A549 (cell line): Measurements from ENCODE around the gene SRMS. TPM values are rescaled to one million over a fixed set of nuclear protein-coding genes. Genes with fewer than 3 reads are reported as not detected.
A peak's percentile ranks its signal among the peaks of the same experiment; 100 is the strongest.

ENCODE experiments used
- ATAC-seq, 2 experiments: fragments of 200-7000 bp in 1 of 2; fragments of >200 bp in 1 of 2; cut with Nextera tagmentation in 1 of 2; cut with Tn5 transposase in 1 of 2; 3 replicates each; pipeline versions ENCODE4 v1.8.0 to v1.9.1; 2018 to 2020; ENCODE audit warnings: mild to moderate bottlenecking in 1 of 2, moderate library complexity in 1 of 2
- CTCF ChIA-PET: fragments of 300-600 bp; sonication (Branson Sonifier 250); formaldehyde crosslinking; extraction: SDS; loops from one replicate; lab custom pipeline; 2021; ENCODE audit warnings: antibody characterized with exemption, inconsistent platforms; lab: Yijun Ruan, JAX
- POLR2A ChIA-PET: fragments of 350-600 bp; formaldehyde crosslinking; extraction: SDS; loops from one replicate; lab custom pipeline; 2021; ENCODE audit warnings: antibody characterized with exemption, inconsistent platforms; lab: Yijun Ruan, JAX
- DNase-seq, 2 experiments: peaks; one replicate each; pipeline versions ENCODE4 v3.0.0 to v3.0.0-alpha.2; 2011 to 2016; ENCODE audit warnings: low read depth in 1 of 2, low spot score in 1 of 2
- FAIRE-seq: peaks from 2 replicates; lab custom pipeline; 2011; peaks lifted over from hg19 to GRCh38; lab: Jason Lieb, UNC
- H3K27ac ChIP-seq, 2 experiments: fragments of >200 bp; sonication (Bioruptor Twin); formaldehyde crosslinking; 3 replicates each; pipeline ENCODE4 v1.5.1; 2016 to 2017
- H3K4me1 ChIP-seq: fragments of >200 bp; sonication (Bioruptor Twin); formaldehyde crosslinking; 3 replicates; pipeline ENCODE4 v1.6.1; 2016
- H3K4me2 ChIP-seq: fragments of >200 bp; sonication (Bioruptor Twin); formaldehyde crosslinking; 3 replicates; pipeline ENCODE4 v1.6.1; 2016
- H3K4me3 ChIP-seq: fragments of >200 bp; sonication (Bioruptor Twin); formaldehyde crosslinking; 3 replicates; pipeline ENCODE4 v1.5.1; 2016
- H3K9me3 ChIP-seq: fragments of >200 bp; sonication (Bioruptor Twin); formaldehyde crosslinking; 3 replicates; pipeline ENCODE4 v1.6.1; 2016
- BCL3 ChIP-seq: fragments of >200 bp; sonication (Bioruptor Twin); formaldehyde crosslinking; IDR thresholded peaks from 3 replicates; pipeline ENCODE4 v1.6.1; 2016
- E2F6 ChIP-seq: IDR thresholded peaks from 2 replicates; pipeline ENCODE4 v1.6.1; 2012; ENCODE audit warnings: low read depth, borderline replicate concordance
- FOSB ChIP-seq: fragments of 250-450 bp; sonication (Bioruptor Pico); IDR thresholded peaks from 2 replicates; pipeline ENCODE4 v1.5.0; 2020; ENCODE audit warnings: mild to moderate bottlenecking, moderate library complexity
- GATA3 ChIP-seq: IDR thresholded peaks from 2 replicates; pipeline ENCODE4 v1.6.1; 2012; ENCODE audit warnings: borderline replicate concordance
- JUN ChIP-seq, 2 experiments: fragments of >200 bp; sonication (Bioruptor Twin); formaldehyde crosslinking; IDR thresholded peaks; 2 replicates in 1 of 2; 3 replicates in 1 of 2; pipeline ENCODE4 v1.6.1; 2016 to 2017
- KDM5A ChIP-seq: fragments of 200-600 bp; sonication (generic); IDR thresholded peaks from 2 replicates; pipeline ENCODE4 v1.6.1; 2016; ENCODE audit warnings: antibody characterized with exemption, mild to moderate bottlenecking
- MAFK ChIP-seq: fragments of 450-650 bp; IDR thresholded peaks from 2 replicates; pipeline ENCODE4 v1.6.1; 2014; ENCODE audit not compliant: partially characterized antibody
- MAX ChIP-seq: IDR thresholded peaks from 2 replicates; pipeline ENCODE4 v1.6.1; 2012
- MAZ ChIP-seq: fragments of 150-350 bp; IDR thresholded peaks from 2 replicates; pipeline ENCODE4 v1.6.1; 2014; ENCODE audit warnings: antibody characterized with exemption, low read depth, low read length, borderline replicate concordance
- MYC ChIP-seq: IDR thresholded peaks from 2 replicates; pipeline ENCODE4 v1.6.1; 2012; ENCODE audit warnings: mild to moderate bottlenecking, inconsistent platforms, low read length, improper control_type of control experiment, borderline replicate concordance
- PHF8 ChIP-seq: fragments of 200-600 bp; sonication (generic); IDR thresholded peaks from 2 replicates; pipeline ENCODE4 v1.6.1; 2016; ENCODE audit warnings: low read depth, mild to moderate bottlenecking, antibody characterized with exemption, moderate library complexity, borderline replicate concordance
- POLR2A ChIP-seq: IDR thresholded peaks from 2 replicates; pipeline ENCODE4 v1.6.1; 2012; ENCODE audit warnings: mild to moderate bottlenecking, low read length
- RCOR1 ChIP-seq: fragments of 150-350 bp; IDR thresholded peaks from 2 replicates; pipeline ENCODE4 v1.6.1; 2014; ENCODE audit warnings: antibody characterized with exemption, low read length, low read depth
- TFCP2L1 ChIP-seq: fragments of 250-450 bp; sonication (Bioruptor Pico); IDR thresholded peaks from 2 replicates; pipeline ENCODE4 v1.5.0; 2021; ENCODE audit warnings: mild to moderate bottlenecking
- ZC3H11A ChIP-seq: fragments of 450-650 bp; IDR thresholded peaks from 2 replicates; pipeline ENCODE4 v1.6.1; 2014; ENCODE audit warnings: antibody characterized with exemption, mild to moderate bottlenecking
- WGBS: methylation state at CpG from one replicate; pipeline ENCODE4 v1.1.6; 2017; ENCODE audit errors: missing lambda C conversion rate; 5-methylcytosine and 5-hydroxymethylcytosine counted together
- polyA plus RNA-seq, 4 experiments: library from polyadenylated mRNA; depleted of rRNA in 3 of 4; stranded (reverse); fragments of >200 nt; fragmentation: RNase III in 1 of 4; extraction: RNeasy Plus Mini Kit Qiagen cat#74134 plus additional on column Dnase treatment in 1 of 4; gene quantifications; 2 replicates in 3 of 4; 3 replicates in 1 of 4; pipeline ENCODE4 v1.2.3, GENCODE V29; 2011 to 2017

Gene SRMS
- polyA plus RNA-seq, 2 of the 4 experiments (the other 2 are of a cell fraction), result not detected

- no peak for FAIRE-seq
- peaks cover 10% of the 10 kb centered on the region; the same call in 2 of the 3 replicates for H3K4me1 ChIP-seq
- peak overlapping the region; percentile 83 for H3K4me3 ChIP-seq
- peak; percentile 62 to 69 for DNase-seq
- ATAC-seq, result peak; percentile 63 to 69
- peaks cover 13% of the 10 kb centered on the region for H3K9me3 ChIP-seq
- TF ChIP-seq MAFK (no peak), BCL3 (peak; percentile 28; the same call in 2 of the 3 replicates), KDM5A (0 out of 2 replicates have a peak, but pooled peaks have one; percentile 19), TFCP2L1 (CRISPR knock-in tag) (no peak), E2F6 (0 out of 2 replicates have a peak, but pooled peaks have one; percentile 15), JUN (IDR thresholded peaks at IDR 0.05) (peak in 1 of 2 experiments; percentile 14; a peak in 1 of 5 replicates), FOSB (CRISPR knock-in tag) (no peak)
- TF ChIP-seq, all 56 proteins: peak for 4
- Histone ChIP-seq H3K4me2 (peak overlapping the region; percentile 93), H3K27ac (peak overlapping the region; percentile 88 to 95)
- CTCF ChIA-PET, result interaction anchor here (1.5 to 6.8 kb wide), 6 partner anchors 10 to 298 kb away, joined by 3 to 75 read pairs (median 6); partner anchors contain the start of genes EEF1A2 and PTK6
- POLR2A ChIA-PET, result interaction anchor here (0.6 to 4.4 kb wide), 24 partner anchors 9 to 563 kb away, joined by 3 to 62 read pairs (median 4); partner anchors contain the start of genes EEF1A2, HELZ2, LKAAEAR1 and PRPF6
- 4% methylated on average over 19 of the region's 68 CpGs for WGBS
Measured at GRCh38 chr20:63520934-63521601, 26.5 kb downstream of the SRMS start.

GRCh38 chr20:63520504-63520933 is 27.0 kb downstream of the SRMS start, which contains the start of gene PPDPF:
TSS of gene PPDPF (plus strand) at chr20:63520765. CDS start at chr20:63521309, 544 bp downstream.
- peaks cover 13% of the 10 kb centered on the region for H3K9me3 ChIP-seq
- 0 out of 2 replicates have a peak, but pooled peaks have one; percentile 0 for TF ChIP-seq MAX
- peak; percentile 90 for TF ChIP-seq BCL3
- no peak for TF ChIP-seq GATA3
- peak; percentile 60 to 74; a peak in 3 of 5 replicates for TF ChIP-seq JUN (IDR thresholded peaks at IDR 0.05)
- TF ChIP-seq POLR2A, result peak; percentile 87
- no peak for TF ChIP-seq ZC3H11A
- no peak for TF ChIP-seq MYC
- TF ChIP-seq MAZ, result no peak
- TF ChIP-seq PHF8, result peak; percentile 36; the same call in 1 of the 2 replicates
- no peak for TF ChIP-seq RCOR1
- TF ChIP-seq, all 56 proteins: peak for 5
- peak within 1 kb of the TSS; percentile 88 to 95 for H3K27ac ChIP-seq
- peak within 1 kb of the TSS; percentile 93 for H3K4me2 ChIP-seq
- ChIA-PET CTCF (interaction anchor here (0.6 to 6.8 kb wide), 9 partner anchors 10 to 907 kb away, joined by 3 to 75 read pairs (median 5); partner anchors contain the start of genes EEF1A2 and PTK6), POLR2A (interaction anchor here (0.6 to 4.4 kb wide), 24 partner anchors 10 to 563 kb away, joined by 3 to 62 read pairs (median 4); partner anchors contain the start of genes EEF1A2, LKAAEAR1, PTK6 and TCEA2)
- FAIRE-seq (no peak), ATAC-seq (peak; percentile 75 to 79), DNase-seq (peak; percentile 81 to 82)
- no CpG with 5 or more reads among the region's 64 CpGs for WGBS
- H3K4me1 ChIP-seq, result peaks cover 10% of the 10 kb centered on the region; the same call in 2 of the 3 replicates
- peak within 1 kb of the TSS; percentile 83 for H3K4me3 ChIP-seq
